HEK293T (cell line): ENCODE results near the gene GATA1.

Source experiments
- ARNT ChIP-seq: fragments of 450-650 bp; IDR thresholded peaks from 2 replicates; pipeline ENCODE4 v1.6.1; 2017; ENCODE audit warnings: mild to moderate bottlenecking
- BHLHE40 ChIP-seq: fragments of 450-650 bp; IDR thresholded peaks from 2 replicates; pipeline ENCODE4 v1.6.1; 2016; ENCODE audit warnings: mild to moderate bottlenecking, moderate library complexity, borderline replicate concordance
- CTBP1 ChIP-seq: fragments of 450-650 bp; IDR thresholded peaks from 2 replicates; pipeline ENCODE4 v1.6.1; 2016; ENCODE audit warnings: borderline replicate concordance
- ELF4 ChIP-seq: fragments of 450-650 bp; IDR thresholded peaks from 2 replicates; pipeline ENCODE4 v1.6.1; 2017; ENCODE audit warnings: antibody characterized with exemption
- FOXA1 ChIP-seq: fragments of 450-650 bp; IDR thresholded peaks from 2 replicates; pipeline ENCODE4 v1.6.1; 2016; ENCODE audit warnings: mild to moderate bottlenecking
- FOXK2 ChIP-seq: fragments of 450-650 bp; IDR thresholded peaks from 2 replicates; pipeline ENCODE4 v1.6.1; 2016; ENCODE audit warnings: mild to moderate bottlenecking
- FOXM1 ChIP-seq: fragments of 450-650 bp; IDR thresholded peaks from 2 replicates; pipeline ENCODE4 v1.6.1; 2017; ENCODE audit warnings: mild to moderate bottlenecking, borderline replicate concordance
- HDGF ChIP-seq: fragments of 450-650 bp; IDR thresholded peaks from 2 replicates; pipeline ENCODE4 v1.6.1; 2017; ENCODE audit warnings: antibody characterized with exemption, borderline replicate concordance
- LEF1 ChIP-seq: fragments of 450-650 bp; IDR thresholded peaks from 2 replicates; pipeline ENCODE4 v1.6.1; 2017; ENCODE audit warnings: mild to moderate bottlenecking, borderline replicate concordance
- NFRKB ChIP-seq: fragments of 450-650 bp; IDR thresholded peaks from 2 replicates; pipeline ENCODE4 v1.6.1; 2016; ENCODE audit warnings: mild to moderate bottlenecking, moderate library complexity
- SP1 ChIP-seq: fragments of 450-650 bp; IDR thresholded peaks from 2 replicates; pipeline ENCODE4 v1.6.1; 2017
- SUZ12 ChIP-seq: fragments of 450-650 bp; IDR thresholded peaks from 2 replicates; pipeline ENCODE4 v1.6.1; 2016; ENCODE audit warnings: mild to moderate bottlenecking
- TARDBP ChIP-seq: fragments of 450-650 bp; IDR thresholded peaks from 2 replicates; pipeline ENCODE4 v1.6.1; 2016
- ZNF384 ChIP-seq: fragments of 450-650 bp; IDR thresholded peaks from 2 replicates; pipeline ENCODE4 v1.6.1; 2016

DNA sequence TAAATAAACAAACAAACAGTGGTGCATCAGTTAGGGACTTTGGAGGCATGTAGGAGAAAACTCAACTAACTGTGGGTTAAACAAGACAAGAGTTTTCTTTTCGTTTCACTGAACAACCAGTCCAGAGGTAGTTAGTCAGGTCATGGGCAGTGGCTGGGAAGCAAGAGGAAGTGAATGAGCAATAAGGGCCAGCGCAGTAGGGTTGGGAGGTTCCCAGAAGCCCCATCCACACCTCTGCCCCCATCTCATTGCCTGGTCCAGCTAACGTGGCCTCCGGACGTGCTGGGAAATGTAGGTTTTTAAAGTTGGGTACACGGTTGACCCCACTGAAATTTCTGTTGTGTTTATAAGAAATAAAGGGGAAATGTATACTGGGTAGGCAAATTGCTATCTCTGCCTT is 16.1 kb upstream of the GATA1 start:
- TF ChIP-seq FOXA1 (no peak), HDGF (no peak), CTBP1 (no peak), BHLHE40 (no peak), ARNT (no peak), SP1 (no peak), ZNF384 (no peak), FOXK2 (no peak), SUZ12 (no peak), TARDBP (no peak), ELF4 (no peak), FOXM1 (no peak), NFRKB (no peak), LEF1 (no peak)
